ENCODE measurements around the gene POLH.

DNA sequence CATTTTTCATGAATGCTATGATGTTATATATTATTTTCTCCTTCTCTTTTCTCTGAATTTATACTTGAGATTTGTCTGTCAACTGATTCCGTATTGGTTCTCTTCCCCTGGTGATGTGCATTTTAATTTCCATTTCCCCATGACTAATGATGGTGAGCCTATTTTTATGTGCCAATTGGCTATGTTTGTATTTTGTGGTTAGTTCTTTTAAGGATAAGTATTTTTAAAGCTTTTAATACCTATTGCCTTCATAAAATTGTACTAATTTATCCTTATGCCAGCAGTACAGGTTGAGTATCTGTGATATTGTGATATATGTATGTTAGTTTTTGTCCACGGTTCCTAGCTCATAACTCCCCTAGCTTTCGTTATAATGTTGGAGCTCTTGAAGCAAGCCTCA, 2.8 kb downstream of the POLH start:
- TF ChIP-seq POLR2AphosphoS5 (IDR thresholded peaks at IDR 0.05; ENCODE audit: low read depth, low read length) (no peak), SIN3A (IDR thresholded peaks at IDR 0.05; ENCODE audit: borderline replicate concordance, insufficient read depth, low read length) (no peak), TAF1 (IDR thresholded peaks at IDR 0.05; ENCODE audit: borderline replicate concordance, insufficient read depth, low read length) (no peak), FOXP2 (optimal IDR thresholded peaks at IDR 0.05; ENCODE audit: borderline replicate concordance, extremely low read depth, extremely low read length, insufficient read depth) (no peak)
- TF ChIP-seq, protein P1, sequence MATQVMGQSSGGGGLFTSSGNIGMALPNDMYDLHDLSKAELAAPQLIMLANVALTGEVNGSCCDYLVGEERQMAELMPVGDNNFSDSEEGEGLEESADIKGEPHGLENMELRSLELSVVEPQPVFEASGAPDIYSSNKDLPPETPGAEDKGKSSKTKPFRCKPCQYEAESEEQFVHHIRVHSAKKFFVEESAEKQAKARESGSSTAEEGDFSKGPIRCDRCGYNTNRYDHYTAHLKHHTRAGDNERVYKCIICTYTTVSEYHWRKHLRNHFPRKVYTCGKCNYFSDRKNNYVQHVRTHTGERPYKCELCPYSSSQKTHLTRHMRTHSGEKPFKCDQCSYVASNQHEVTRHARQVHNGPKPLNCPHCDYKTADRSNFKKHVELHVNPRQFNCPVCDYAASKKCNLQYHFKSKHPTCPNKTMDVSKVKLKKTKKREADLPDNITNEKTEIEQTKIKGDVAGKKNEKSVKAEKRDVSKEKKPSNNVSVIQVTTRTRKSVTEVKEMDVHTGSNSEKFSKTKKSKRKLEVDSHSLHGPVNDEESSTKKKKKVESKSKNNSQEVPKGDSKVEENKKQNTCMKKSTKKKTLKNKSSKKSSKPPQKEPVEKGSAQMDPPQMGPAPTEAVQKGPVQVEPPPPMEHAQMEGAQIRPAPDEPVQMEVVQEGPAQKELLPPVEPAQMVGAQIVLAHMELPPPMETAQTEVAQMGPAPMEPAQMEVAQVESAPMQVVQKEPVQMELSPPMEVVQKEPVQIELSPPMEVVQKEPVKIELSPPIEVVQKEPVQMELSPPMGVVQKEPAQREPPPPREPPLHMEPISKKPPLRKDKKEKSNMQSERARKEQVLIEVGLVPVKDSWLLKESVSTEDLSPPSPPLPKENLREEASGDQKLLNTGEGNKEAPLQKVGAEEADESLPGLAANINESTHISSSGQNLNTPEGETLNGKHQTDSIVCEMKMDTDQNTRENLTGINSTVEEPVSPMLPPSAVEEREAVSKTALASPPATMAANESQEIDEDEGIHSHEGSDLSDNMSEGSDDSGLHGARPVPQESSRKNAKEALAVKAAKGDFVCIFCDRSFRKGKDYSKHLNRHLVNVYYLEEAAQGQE (IDR thresholded peaks at IDR 0.05; ENCODE audit: insufficient read depth in 1 of 2, low read depth in 2 of 2, low read length in 2 of 2) = no peak

Data from PFSK-1 (cell line).